Neuronal stem cell (in vitro differentiated cells): ENCODE measurements around the gene KIAA1671.
A peak's percentile ranks its signal among the peaks of the same experiment; 100 is the strongest.

ENCODE experiments used
- DNase-seq: peaks from one replicate; pipeline ENCODE4 v3.0.0-alpha.2; 2013; ENCODE audit warnings: low spot score
- H2AFZ ChIP-seq: one replicate; pipeline ENCODE4 v1.6.1; 2013; ENCODE audit warnings: mild to moderate bottlenecking, low read length, inconsistent platforms
- H2AK5ac ChIP-seq: 2 replicates; pipeline ENCODE4 v1.6.1; 2013; ENCODE audit warnings: low read depth, mild to moderate bottlenecking, inconsistent platforms, low read length, moderate library complexity, mixed read lengths
- H2BK120ac ChIP-seq: 2 replicates; pipeline ENCODE4 v1.6.1; 2013; ENCODE audit warnings: low read depth, mild to moderate bottlenecking, inconsistent platforms, low read length, moderate library complexity, mixed read lengths
- H2BK12ac ChIP-seq: one replicate; pipeline ENCODE4 v1.6.1; 2013; ENCODE audit warnings: low read length, inconsistent platforms
- H2BK15ac ChIP-seq: 2 replicates; pipeline ENCODE4 v1.6.1; 2013; ENCODE audit warnings: mild to moderate bottlenecking, low read length, inconsistent platforms, mixed read lengths
- H2BK5ac ChIP-seq: one replicate; pipeline ENCODE4 v1.6.1; 2013; ENCODE audit warnings: inconsistent platforms, mild to moderate bottlenecking, low read length, moderate library complexity
- H3K14ac ChIP-seq: one replicate; pipeline ENCODE4 v1.6.1; 2013; ENCODE audit warnings: low read length, inconsistent platforms
- H3K18ac ChIP-seq: 2 replicates; pipeline ENCODE4 v1.6.1; 2013; ENCODE audit warnings: low read length, inconsistent platforms
- H3K23ac ChIP-seq: 2 replicates; pipeline ENCODE4 v1.6.1; 2013; ENCODE audit warnings: low read depth, mild to moderate bottlenecking, mixed read lengths, low read length, inconsistent platforms; ENCODE audit not compliant: poor library complexity
- H3K27ac ChIP-seq: replicated peaks from 3 replicates; pipeline ENCODE4 v1.5.1; 2013; ENCODE audit warnings: low read length, inconsistent platforms
- H3K27me3 ChIP-seq, 3 experiments: 2 replicates each; pipeline ENCODE4 v1.6.1; 2013; ENCODE audit warnings: low read length in 3 of 3, mild to moderate bottlenecking in 2 of 3, inconsistent platforms in 1 of 3, low read depth in 1 of 3, mixed read lengths in 1 of 3, moderate library complexity in 1 of 3; ENCODE audit not compliant: control insufficient read depth in 3 of 3, insufficient read depth in 3 of 3
- H3K36me3 ChIP-seq, 2 donors: replicated peaks in 1 of 2; 2 replicates each; pipeline ENCODE4 v1.6.1; 2013; ENCODE audit warnings: low read length in 2 of 2; ENCODE audit not compliant: control insufficient read depth in 2 of 2, insufficient read depth in 2 of 2
- H3K4ac ChIP-seq: 2 replicates; pipeline ENCODE4 v1.6.1; 2013; ENCODE audit warnings: inconsistent platforms, mild to moderate bottlenecking, low read length, moderate library complexity
- H3K4me1 ChIP-seq, 2 donors: 1 replicate in 1 of 2; 2 replicates in 1 of 2; pipeline ENCODE4 v1.6.1; 2013; ENCODE audit warnings: low read length in 2 of 2, low read depth in 1 of 2; ENCODE audit not compliant: control insufficient read depth in 2 of 2, insufficient read depth in 1 of 2
- H3K4me2 ChIP-seq: one replicate; pipeline ENCODE4 v1.6.1; 2013; ENCODE audit warnings: mild to moderate bottlenecking, low read length, inconsistent platforms; ENCODE audit not compliant: insufficient read depth, poor library complexity, severe bottlenecking
- H3K4me3 ChIP-seq, 2 donors: 2 replicates each; pipeline ENCODE4 v1.5.1; 2013; ENCODE audit warnings: low read length in 2 of 2, mild to moderate bottlenecking in 2 of 2, inconsistent platforms in 1 of 2, moderate library complexity in 1 of 2
- H3K79me1 ChIP-seq: one replicate; pipeline ENCODE4 v1.6.1; 2013; ENCODE audit warnings: low read depth, mild to moderate bottlenecking, inconsistent platforms, low read length, moderate library complexity
- H3K9ac ChIP-seq: one replicate; pipeline ENCODE4 v1.6.1; 2013; ENCODE audit warnings: mild to moderate bottlenecking, low read depth, low read length, inconsistent platforms; ENCODE audit not compliant: poor library complexity
- H3K9me3 ChIP-seq, 2 donors: replicated peaks in 1 of 2; 2 replicates each; pipeline versions ENCODE3 to v1.6.1; 2013; ENCODE audit warnings: low read length in 2 of 2, mild to moderate bottlenecking in 2 of 2, inconsistent platforms in 1 of 2, low read depth in 1 of 2, mixed read lengths in 1 of 2, moderate library complexity in 1 of 2; ENCODE audit not compliant: control insufficient read depth in 2 of 2, insufficient read depth in 1 of 2
- H4K8ac ChIP-seq: one replicate; pipeline ENCODE4 v1.6.1; 2013; ENCODE audit warnings: low read depth, mild to moderate bottlenecking, inconsistent platforms, low read length, moderate library complexity
- H4K91ac ChIP-seq: one replicate; pipeline ENCODE4 v1.6.1; 2013; ENCODE audit warnings: low read length, low read depth, mild to moderate bottlenecking, inconsistent platforms; ENCODE audit not compliant: poor library complexity
- WGBS, 2 donors: extraction: QIAGEN DNeasy Blood & Tissue Kit; methylation state at CpG; one replicate each; pipeline ENCODE4 v1.1.7; 2013; ENCODE audit warnings: missing lambda C conversion rate in 2 of 2, mixed read lengths in 1 of 2; ENCODE audit not compliant: insufficient read length in 2 of 2, insufficient replicate concordance in 1 of 2; ENCODE audit errors: extremely low coverage in 2 of 2; 5-methylcytosine and 5-hydroxymethylcytosine counted together

KIAA1671 gene

DNA sequence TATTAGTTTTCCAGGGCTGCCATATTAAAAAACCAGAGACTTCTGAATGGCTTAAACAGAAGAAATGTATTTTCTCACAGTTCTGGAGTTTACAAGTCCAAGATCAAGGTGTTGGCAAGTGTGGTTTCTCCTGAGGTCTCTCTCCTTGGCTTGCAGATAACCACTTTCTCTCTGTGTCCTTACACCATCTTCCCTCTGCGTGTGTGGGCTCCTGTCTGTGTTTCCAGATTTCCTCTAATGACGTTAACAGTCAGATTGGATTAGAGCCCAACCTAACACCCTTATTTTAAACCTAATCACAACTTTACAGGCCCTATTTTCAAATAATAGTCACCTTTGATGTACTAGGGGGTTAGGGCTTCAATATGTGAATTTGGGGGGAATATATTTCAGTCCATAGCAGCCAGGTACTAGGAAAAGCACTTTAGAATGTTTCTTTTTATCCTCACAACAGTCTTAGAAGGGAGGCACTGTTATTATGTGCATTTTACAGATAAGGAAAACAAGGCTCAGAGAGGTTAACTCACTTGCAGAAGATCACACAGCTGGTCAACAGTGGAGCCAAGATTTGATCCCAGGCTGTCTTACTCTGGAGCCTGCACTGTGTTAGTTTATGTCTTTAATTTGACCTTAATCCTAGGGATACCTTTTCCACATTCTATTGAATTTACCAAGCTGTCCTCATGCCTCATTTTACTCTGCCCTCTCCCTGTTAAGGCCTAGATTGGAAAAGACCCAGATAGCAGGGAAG lies 130.7 kb downstream of the KIAA1671 start:
- no CpG with 5 or more reads among the region's 2 CpGs for WGBS, 2 donors
- Histone ChIP-seq H3K23ac (no peak overlapping the region), H3K27me3 (no peaks in the 10 kb centered on the region), H3K4ac (no peak overlapping the region), H3K4me2 (no peak overlapping the region), H3K27ac (no peak overlapping the region), H3K18ac (no peak overlapping the region), H2BK5ac (no peak overlapping the region), H3K79me1 (no peaks in the 10 kb centered on the region), H2AFZ (no peak overlapping the region), H4K8ac (no peak overlapping the region), H3K4me3 (no peak overlapping the region), H3K9ac (no peak overlapping the region), H2AK5ac (no peak overlapping the region), H2BK120ac (no peak overlapping the region), H3K4me1 (peaks cover 0 to 8% of the 10 kb centered on the region in 2 donors), H3K36me3 (no peaks in the 10 kb centered on the region), H2BK12ac (no peak overlapping the region), H3K14ac (no peak overlapping the region), H2BK15ac (no peak overlapping the region), H4K91ac (no peak overlapping the region), H3K9me3 (no peaks in the 10 kb centered on the region)
- DNase-seq = no peak

DNA sequence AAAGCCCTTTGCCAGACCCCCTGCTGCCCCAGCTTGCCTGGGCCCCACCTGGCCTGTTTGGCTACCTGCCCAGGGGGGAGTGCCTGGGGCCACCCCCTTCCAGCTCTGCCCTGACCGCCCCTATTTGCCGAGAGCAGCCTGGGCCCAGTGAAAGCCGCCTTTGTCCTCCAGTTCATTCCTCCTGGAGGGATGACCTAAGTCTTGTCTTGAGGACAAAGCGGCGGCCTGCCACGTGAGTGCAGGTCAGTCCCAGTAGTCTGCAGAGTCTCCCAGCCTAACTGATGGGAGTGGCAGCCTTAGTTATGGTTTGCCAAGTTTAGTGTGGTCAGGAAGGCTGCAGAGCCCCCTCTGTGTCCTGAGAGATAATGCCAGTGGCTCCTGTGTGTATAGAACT lies 131.3 kb downstream of the KIAA1671 start:
- Histone ChIP-seq H3K79me1 (no peaks in the 10 kb centered on the region), H2BK15ac (no peak overlapping the region), H3K36me3 (no peaks in the 10 kb centered on the region), H2AFZ (no peak overlapping the region), H3K27me3 (no peaks in the 10 kb centered on the region), H3K4ac (no peak overlapping the region), H4K8ac (no peak overlapping the region), H2BK120ac (no peak overlapping the region), H3K9me3 (no peaks in the 10 kb centered on the region), H3K18ac (peak overlapping the region; percentile 25), H2BK12ac (no peak overlapping the region), H2AK5ac (no peak overlapping the region), H3K14ac (no peak overlapping the region), H3K4me2 (no peak overlapping the region), H3K23ac (no peak overlapping the region), H2BK5ac (no peak overlapping the region), H4K91ac (no peak overlapping the region), H3K27ac (no peak overlapping the region), H3K4me1 (peaks cover 0 to 8% of the 10 kb centered on the region in 2 donors), H3K4me3 (no peak overlapping the region), H3K9ac (no peak overlapping the region)
- DNase-seq = no peak
- WGBS, 2 donors = no CpG with 5 or more reads among the region's 6 CpGs

DNA sequence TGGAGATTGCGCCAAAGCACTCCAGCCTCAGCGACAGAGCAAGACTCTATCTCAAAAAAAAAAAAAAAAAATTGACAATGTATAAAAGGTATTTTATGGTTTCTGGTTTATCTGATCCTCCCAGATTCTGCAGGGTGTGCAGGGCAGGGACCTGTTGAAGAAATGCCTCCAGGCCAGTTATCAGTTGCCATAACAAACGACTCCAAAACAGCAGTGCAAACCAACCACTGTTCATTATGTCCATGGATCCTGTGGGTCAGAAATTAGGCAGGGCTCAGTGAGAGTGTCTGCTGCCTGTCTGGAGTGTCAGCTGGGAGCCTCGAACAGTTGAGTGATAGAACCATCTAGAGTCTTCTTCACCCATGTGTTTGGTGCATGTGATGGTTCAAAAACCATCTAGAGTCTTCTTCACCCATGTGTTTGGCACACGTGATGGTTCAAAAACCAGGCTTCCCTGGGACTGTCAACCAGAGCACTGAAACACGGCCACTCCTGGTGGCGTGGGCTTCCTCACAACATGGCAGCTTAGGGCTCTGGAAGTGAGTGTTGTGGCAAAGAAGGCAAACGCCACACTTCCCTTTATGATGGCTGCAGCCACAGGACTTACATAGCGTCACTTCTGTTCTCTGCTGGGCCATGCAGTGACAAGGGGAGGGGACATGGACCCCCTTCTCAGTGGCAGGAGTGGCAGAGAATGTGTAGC lies 132.0 kb downstream of the KIAA1671 start:
- DNase-seq = no peak
- H3K36me3 ChIP-seq = no peaks in the 10 kb centered on the region
- H3K27me3 ChIP-seq = no peaks in the 10 kb centered on the region
- no peak overlapping the region for H2BK15ac ChIP-seq
- H3K14ac ChIP-seq = no peak overlapping the region
- no peak overlapping the region for H3K4me2 ChIP-seq
- H3K4ac ChIP-seq = no peak overlapping the region
- WGBS, 2 donors = no CpG with 5 or more reads among the region's 9 CpGs
- no peaks in the 10 kb centered on the region for H3K79me1 ChIP-seq
- H4K8ac ChIP-seq = no peak overlapping the region
- H2BK120ac ChIP-seq = no peak overlapping the region
- H3K4me1 ChIP-seq = peaks cover 0 to 6% of the 10 kb centered on the region in 2 donors
- no peak overlapping the region for H2AFZ ChIP-seq
- H3K4me3 ChIP-seq = no peak overlapping the region
- no peak overlapping the region for H2BK5ac ChIP-seq
- H3K9ac ChIP-seq = no peak overlapping the region
- no peak overlapping the region for H2AK5ac ChIP-seq
- no peak overlapping the region for H3K23ac ChIP-seq
- no peak overlapping the region for H4K91ac ChIP-seq
- no peaks in the 10 kb centered on the region for H3K9me3 ChIP-seq
- peak overlapping the region; percentile 51 for H3K18ac ChIP-seq
- H3K27ac ChIP-seq = no peak overlapping the region
- H2BK12ac ChIP-seq = no peak overlapping the region

DNA sequence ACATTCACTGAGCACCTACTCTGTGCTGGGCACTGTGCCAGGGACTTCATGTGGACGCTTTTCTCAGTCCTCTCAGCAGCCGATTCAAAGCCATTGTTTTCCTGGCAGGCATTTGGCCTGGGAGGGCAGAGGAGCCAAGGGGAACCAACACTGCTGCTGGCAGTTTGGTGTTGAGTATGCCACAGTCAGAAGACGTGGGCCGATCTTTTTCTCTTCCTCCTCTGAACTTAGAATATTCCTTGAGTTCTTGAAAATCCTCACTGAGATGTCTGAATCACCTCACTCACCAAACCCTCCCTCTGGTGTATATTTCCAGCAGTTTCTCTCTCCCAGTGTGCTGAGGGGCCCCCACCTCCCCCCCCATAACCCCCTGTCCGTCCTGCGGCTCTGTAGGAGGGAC lies 132.6 kb downstream of the KIAA1671 start:
- no peak overlapping the region for H3K27ac ChIP-seq

More for the DNA sequence above, 132.6 kb downstream of the KIAA1671 start:
- Histone ChIP-seq H2BK15ac (no peak overlapping the region), H3K14ac (no peak overlapping the region), H3K9ac (no peak overlapping the region), H3K23ac (no peak overlapping the region), H3K4me3 (no peak overlapping the region), H3K27me3 (no peaks in the 10 kb centered on the region), H3K79me1 (no peaks in the 10 kb centered on the region), H4K91ac (no peak overlapping the region), H3K9me3 (no peaks in the 10 kb centered on the region), H4K8ac (no peak overlapping the region), H3K4ac (no peak overlapping the region), H2BK12ac (no peak overlapping the region), H3K4me1 (peaks cover 0 to 6% of the 10 kb centered on the region in 2 donors), H2AK5ac (no peak overlapping the region), H3K4me2 (no peak overlapping the region), H3K18ac (peak overlapping the region; percentile 51), H2AFZ (no peak overlapping the region), H2BK120ac (no peak overlapping the region), H2BK5ac (no peak overlapping the region), H3K36me3 (no peaks in the 10 kb centered on the region)
- no peak for DNase-seq
- WGBS, 2 donors = no CpG with 5 or more reads among the region's 6 CpGs
